ENCODE data around the gene C1orf210. TPM values are rescaled to one million over a fixed set of nuclear protein-coding genes. Genes with fewer than 3 reads are reported as not detected.
A peak's percentile ranks its signal among the peaks of the same experiment; 100 is the strongest.

The C1orf210 gene
- total RNA-seq, 1 donor from 2014 or later = 2.2 TPM

DNA sequence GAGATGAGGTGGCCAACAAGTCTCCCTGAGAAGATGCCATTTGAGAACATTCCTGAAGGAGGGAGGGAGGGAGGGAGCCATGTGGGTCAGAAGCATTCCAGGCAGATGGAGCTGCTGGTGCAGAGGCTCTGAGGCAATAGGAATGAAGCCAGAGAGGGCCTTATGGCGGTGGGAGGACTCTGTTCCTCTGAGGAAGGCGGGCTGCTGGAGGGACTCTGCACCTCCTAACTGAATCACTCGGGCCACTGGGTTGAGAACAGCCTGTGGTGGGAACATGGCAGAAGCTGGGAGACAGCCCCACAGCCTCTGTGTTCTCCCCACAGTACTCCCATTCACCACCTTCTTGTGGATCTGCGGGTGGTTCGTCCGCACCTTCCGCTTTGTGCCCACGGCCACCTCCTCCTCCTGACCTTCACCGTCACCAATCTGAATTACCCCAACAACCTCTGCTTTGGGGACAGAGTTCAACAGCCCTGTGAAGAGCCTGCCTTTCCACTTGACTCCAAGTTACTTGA is 18.0 kb downstream of the C1orf210 start:
- H3K9me3 ChIP-seq = no peaks in the 10 kb centered on the region
- peak in 1 of 2 donors; percentile 62 for DNase-seq (ENCODE audit: extremely low spot score in 2 of 2)
- intact Hi-C loops (cut with DNase I) = no loop called here
- TF ChIP-seq POLR2AphosphoS5 (IDR thresholded peaks at IDR 0.05; ENCODE audit: insufficient read depth in 1 of 2, low read depth in 1 of 2) = no peak
- TF ChIP-seq, protein P1, sequence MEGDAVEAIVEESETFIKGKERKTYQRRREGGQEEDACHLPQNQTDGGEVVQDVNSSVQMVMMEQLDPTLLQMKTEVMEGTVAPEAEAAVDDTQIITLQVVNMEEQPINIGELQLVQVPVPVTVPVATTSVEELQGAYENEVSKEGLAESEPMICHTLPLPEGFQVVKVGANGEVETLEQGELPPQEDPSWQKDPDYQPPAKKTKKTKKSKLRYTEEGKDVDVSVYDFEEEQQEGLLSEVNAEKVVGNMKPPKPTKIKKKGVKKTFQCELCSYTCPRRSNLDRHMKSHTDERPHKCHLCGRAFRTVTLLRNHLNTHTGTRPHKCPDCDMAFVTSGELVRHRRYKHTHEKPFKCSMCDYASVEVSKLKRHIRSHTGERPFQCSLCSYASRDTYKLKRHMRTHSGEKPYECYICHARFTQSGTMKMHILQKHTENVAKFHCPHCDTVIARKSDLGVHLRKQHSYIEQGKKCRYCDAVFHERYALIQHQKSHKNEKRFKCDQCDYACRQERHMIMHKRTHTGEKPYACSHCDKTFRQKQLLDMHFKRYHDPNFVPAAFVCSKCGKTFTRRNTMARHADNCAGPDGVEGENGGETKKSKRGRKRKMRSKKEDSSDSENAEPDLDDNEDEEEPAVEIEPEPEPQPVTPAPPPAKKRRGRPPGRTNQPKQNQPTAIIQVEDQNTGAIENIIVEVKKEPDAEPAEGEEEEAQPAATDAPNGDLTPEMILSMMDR (IDR thresholded peaks at IDR 0.05) = no peak
- TF ChIP-seq POLR2A (IDR thresholded peaks at IDR 0.05) = no peak
- H3K27me3 ChIP-seq = no peaks in the 10 kb centered on the region
- H3K36me3 ChIP-seq = no peaks in the 10 kb centered on the region
- H3K27ac ChIP-seq = no peak overlapping the region
- no peak overlapping the region for H3K4me3 ChIP-seq
- peaks cover 5% of the 10 kb centered on the region for H3K4me1 ChIP-seq

DNA sequence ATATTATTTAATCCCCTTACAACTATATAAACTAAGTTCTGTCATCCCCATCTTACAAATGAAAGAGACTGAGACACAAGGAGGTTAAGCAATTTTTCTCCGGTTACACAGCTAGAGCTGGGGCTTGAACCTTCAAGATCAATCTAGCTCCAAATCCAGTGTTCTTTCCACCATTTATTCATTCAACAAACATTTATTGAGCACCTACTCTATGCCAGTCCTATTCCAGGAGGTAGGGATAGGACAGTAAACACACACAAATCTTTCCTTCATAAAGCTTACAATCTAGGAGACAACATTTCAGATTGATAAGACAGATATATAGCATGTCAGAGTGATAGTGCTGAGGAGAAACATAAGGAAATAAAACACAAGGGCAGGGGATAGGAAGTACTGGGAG is 18.5 kb downstream of the C1orf210 start:
- H3K9me3 ChIP-seq = no peaks in the 10 kb centered on the region
- no peak overlapping the region for H3K27ac ChIP-seq
- intact Hi-C loops (cut with DNase I) = no loop called here
- H3K36me3 ChIP-seq = no peaks in the 10 kb centered on the region
- no peaks in the 10 kb centered on the region for H3K27me3 ChIP-seq
- no peak for DNase-seq (ENCODE audit: extremely low spot score in 2 of 2)
- H3K4me1 ChIP-seq = peaks cover 5% of the 10 kb centered on the region
- H3K4me3 ChIP-seq = no peak overlapping the region
- TF ChIP-seq POLR2AphosphoS5 (IDR thresholded peaks at IDR 0.05; ENCODE audit: insufficient read depth in 1 of 2, low read depth in 1 of 2) (no peak), POLR2A (IDR thresholded peaks at IDR 0.05) (no peak)
- TF ChIP-seq, protein P1 (IDR thresholded peaks at IDR 0.05) = no peak

DNA sequence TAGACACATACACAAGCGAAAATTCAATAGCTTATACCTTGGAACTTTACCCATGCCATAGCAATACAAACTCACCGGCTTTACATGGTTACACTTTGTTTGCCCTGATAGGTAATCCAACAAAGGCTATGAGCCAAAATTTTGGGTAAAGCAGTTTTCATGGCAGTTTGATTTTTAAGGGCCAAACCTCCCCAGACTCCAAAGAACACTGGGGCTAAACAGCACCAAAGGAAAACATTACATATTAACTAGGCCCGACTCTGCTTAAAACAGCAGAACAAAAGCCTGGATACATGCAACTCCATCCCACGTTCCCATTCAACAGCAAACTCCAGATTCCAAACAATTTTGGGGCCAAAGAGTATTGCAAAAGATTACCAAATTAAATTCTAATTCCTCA is 19.9 kb downstream of the C1orf210 start:
- Histone ChIP-seq H3K9me3 (no peaks in the 10 kb centered on the region), H3K27me3 (no peaks in the 10 kb centered on the region), H3K4me3 (no peak overlapping the region), H3K27ac (no peak overlapping the region), H3K36me3 (no peaks in the 10 kb centered on the region), H3K4me1 (peaks cover 4% of the 10 kb centered on the region)
- TF ChIP-seq POLR2A (IDR thresholded peaks at IDR 0.05) (no peak), POLR2AphosphoS5 (IDR thresholded peaks at IDR 0.05; ENCODE audit: insufficient read depth in 1 of 2, low read depth in 1 of 2) (no peak)
- TF ChIP-seq, protein P1 (IDR thresholded peaks at IDR 0.05) = no peak
- no peak for DNase-seq (ENCODE audit: extremely low spot score in 2 of 2)
- intact Hi-C loops (cut with DNase I) = no loop called here

DNA sequence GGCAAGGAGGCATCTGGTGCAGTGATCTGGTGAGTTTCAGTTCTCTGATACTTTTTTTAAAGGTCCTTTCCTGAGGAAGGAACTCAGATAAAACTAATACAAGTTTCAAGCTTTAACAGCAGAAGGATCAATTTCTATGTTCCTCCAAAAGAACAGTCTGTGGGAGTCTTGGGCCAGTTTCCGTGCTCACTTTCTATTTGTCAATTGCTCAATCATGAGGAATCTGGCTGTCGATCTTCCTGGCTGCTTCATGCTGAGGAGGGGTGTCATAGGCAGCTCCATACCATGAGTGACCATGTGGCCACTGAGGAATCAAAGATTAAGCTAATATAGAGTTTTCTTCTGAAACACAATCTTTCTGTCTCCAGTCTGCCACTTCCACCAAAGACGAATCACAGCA is 27.0 kb downstream of the C1orf210 start:
- TF ChIP-seq, protein P1 (IDR thresholded peaks at IDR 0.05) = no peak
- no peak for TF ChIP-seq POLR2AphosphoS5 (IDR thresholded peaks at IDR 0.05; ENCODE audit: insufficient read depth in 1 of 2, low read depth in 1 of 2)
- TF ChIP-seq POLR2A (IDR thresholded peaks at IDR 0.05) = no peak
- Histone ChIP-seq H3K4me1 (no peaks in the 10 kb centered on the region), H3K9me3 (no peaks in the 10 kb centered on the region), H3K27ac (no peak overlapping the region), H3K36me3 (no peaks in the 10 kb centered on the region), H3K27me3 (no peaks in the 10 kb centered on the region), H3K4me3 (no peak overlapping the region)
- intact Hi-C loops (cut with DNase I) = no loop called here
- no peak for DNase-seq (ENCODE audit: extremely low spot score in 2 of 2)

DNA sequence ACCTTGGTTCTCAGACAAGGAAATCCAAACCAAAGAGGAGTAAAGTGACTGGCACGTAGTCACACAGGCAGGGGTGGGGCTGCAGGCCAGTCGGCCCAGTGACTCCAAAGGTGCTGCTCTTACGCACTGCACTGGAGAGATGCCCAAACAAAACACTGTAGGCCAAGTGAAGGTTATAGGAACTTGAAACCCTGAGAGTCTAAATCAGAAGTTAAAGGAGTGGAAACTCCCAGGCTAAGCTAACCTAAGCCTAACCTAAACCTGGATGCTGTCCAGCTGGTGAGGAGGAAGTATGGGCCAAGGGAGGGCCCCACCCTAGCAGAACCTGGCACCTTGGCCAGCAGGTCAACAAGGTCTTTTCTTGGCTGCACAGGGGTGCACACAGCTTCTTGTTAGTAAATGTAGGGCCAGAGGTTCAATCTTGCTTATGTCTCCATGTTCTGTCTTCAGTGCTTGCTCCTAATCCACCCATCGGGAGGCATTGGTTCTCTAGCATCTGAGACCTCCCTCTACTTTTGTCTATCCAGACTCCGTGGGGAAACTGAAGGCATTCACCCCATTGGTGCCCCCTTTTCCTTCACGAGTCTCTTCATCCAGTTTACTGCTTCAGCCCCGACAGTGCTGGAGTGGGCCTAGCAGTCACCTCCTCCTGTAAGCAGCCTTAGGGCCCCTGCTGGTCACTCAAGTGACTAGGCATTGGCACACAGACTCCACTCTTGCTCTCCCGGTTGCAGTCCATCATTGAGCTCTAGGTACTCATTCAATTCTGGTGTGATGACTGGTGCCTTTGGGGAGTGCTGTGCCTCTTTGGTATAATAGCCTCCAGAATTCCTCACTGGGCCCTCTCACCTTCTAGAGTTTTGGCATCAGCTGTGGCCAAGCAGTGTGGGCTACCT is 28.5 kb downstream of the C1orf210 start:
- H3K4me3 ChIP-seq = no peak overlapping the region
- DNase-seq (ENCODE audit: extremely low spot score in 2 of 2) = peak in 1 of 2 donors; percentile 62
- TF ChIP-seq POLR2AphosphoS5 (IDR thresholded peaks at IDR 0.05; ENCODE audit: insufficient read depth in 1 of 2, low read depth in 1 of 2) (no peak), POLR2A (IDR thresholded peaks at IDR 0.05) (no peak)
- TF ChIP-seq, protein P1 (IDR thresholded peaks at IDR 0.05) = no peak
- H3K9me3 ChIP-seq = no peaks in the 10 kb centered on the region
- no peaks in the 10 kb centered on the region for H3K4me1 ChIP-seq
- H3K27ac ChIP-seq = no peak overlapping the region
- H3K36me3 ChIP-seq = no peaks in the 10 kb centered on the region
- intact Hi-C loops (cut with DNase I) = no loop called here
- H3K27me3 ChIP-seq = no peaks in the 10 kb centered on the region
